ENCODE measurements around the gene ZNF471. TPM values are rescaled to one million over a fixed set of nuclear protein-coding genes. Genes with fewer than 3 reads are reported as not detected.

ZNF471 gene
- total RNA-seq, 1 donor from 2014 or later = 6.9 TPM

- TF ChIP-seq, protein P1, sequence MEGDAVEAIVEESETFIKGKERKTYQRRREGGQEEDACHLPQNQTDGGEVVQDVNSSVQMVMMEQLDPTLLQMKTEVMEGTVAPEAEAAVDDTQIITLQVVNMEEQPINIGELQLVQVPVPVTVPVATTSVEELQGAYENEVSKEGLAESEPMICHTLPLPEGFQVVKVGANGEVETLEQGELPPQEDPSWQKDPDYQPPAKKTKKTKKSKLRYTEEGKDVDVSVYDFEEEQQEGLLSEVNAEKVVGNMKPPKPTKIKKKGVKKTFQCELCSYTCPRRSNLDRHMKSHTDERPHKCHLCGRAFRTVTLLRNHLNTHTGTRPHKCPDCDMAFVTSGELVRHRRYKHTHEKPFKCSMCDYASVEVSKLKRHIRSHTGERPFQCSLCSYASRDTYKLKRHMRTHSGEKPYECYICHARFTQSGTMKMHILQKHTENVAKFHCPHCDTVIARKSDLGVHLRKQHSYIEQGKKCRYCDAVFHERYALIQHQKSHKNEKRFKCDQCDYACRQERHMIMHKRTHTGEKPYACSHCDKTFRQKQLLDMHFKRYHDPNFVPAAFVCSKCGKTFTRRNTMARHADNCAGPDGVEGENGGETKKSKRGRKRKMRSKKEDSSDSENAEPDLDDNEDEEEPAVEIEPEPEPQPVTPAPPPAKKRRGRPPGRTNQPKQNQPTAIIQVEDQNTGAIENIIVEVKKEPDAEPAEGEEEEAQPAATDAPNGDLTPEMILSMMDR (IDR thresholded peaks at IDR 0.05; ENCODE audit: borderline replicate concordance) = no peak
- peaks cover 46% of the 10 kb centered on the region for H3K9me3 ChIP-seq (replicated peaks)
- peak overlapping the region; percentile 95 for H3K27ac ChIP-seq (replicated peaks)
Observed at GRCh38 chr19:56477429-56478338, 30.0 kb upstream of the ZNF471 start.

DNA sequence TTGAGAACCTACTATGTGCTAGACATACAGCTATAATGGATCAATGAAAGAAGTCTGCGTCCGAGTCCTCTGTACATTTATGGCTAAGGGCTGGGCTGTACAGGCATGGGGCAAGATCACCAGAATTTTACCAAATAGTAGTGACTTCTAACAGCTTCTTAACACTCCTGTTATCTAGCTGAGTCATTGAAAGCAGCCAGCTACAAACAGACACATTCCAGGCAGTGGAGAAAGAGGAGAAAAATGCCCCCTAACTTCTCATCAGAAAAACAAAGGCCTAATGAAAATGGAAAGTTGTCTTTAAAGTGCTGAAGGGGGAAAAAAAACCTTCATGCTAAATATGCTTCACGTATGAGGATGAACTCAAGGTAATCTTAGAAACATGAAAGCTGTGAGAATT lies 16.3 kb upstream of the ZNF471 start:
- Histone ChIP-seq H3K27ac (replicated peaks) (no peak overlapping the region), H3K27me3 (ENCODE audit: low read depth) (no peaks in the 10 kb centered on the region), H3K4me1 (peaks cover 20% of the 10 kb centered on the region), H3K4me3 (no peak overlapping the region), H3K9me3 (replicated peaks) (peaks cover 89% of the 10 kb centered on the region), H3K36me3 (peaks cover 82% of the 10 kb centered on the region)
- DNase-seq = no peak
- intact Hi-C loops (cut with micrococcal nuclease) = no loop called here
- TF ChIP-seq, protein P1 (IDR thresholded peaks at IDR 0.05; ENCODE audit: borderline replicate concordance) = no peak

More at GRCh38 chr19:56477429-56478338, 30.0 kb upstream of the ZNF471 start:
- H3K4me3 ChIP-seq = peak overlapping the region; percentile 95
- no peaks in the 10 kb centered on the region for H3K27me3 ChIP-seq (ENCODE audit: low read depth)
- peaks cover 8% of the 10 kb centered on the region for H3K36me3 ChIP-seq
- peak; percentile 93 for DNase-seq
- intact Hi-C loops (cut with micrococcal nuclease) = no loop called here
- peaks cover 36% of the 10 kb centered on the region for H3K4me1 ChIP-seq

DNA sequence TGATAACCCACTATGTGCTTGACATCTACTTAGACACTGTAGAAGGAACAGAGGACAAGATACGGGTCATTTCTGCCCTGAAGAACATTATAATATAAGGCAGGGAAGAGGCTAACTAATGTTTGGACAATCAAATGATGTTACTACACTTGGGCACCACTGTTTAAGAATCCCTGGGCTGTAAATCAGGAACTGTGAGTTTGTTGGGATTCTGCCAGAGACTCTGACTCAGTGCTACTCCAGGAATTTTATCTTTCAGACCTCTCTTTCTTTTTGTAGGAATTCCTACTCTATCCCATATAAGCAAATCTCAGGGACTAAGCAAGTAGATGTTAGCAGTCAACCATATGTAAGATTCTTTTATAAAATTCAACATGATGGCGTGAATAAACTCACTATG lies 3.1 kb upstream of the ZNF471 start:
- Histone ChIP-seq H3K4me3 (no peak overlapping the region), H3K9me3 (replicated peaks) (peaks cover 40% of the 10 kb centered on the region), H3K4me1 (peaks cover 18% of the 10 kb centered on the region), H3K36me3 (peaks cover 13% of the 10 kb centered on the region), H3K27me3 (ENCODE audit: low read depth) (no peaks in the 10 kb centered on the region), H3K27ac (replicated peaks) (no peak overlapping the region)
- TF ChIP-seq, protein P1 (IDR thresholded peaks at IDR 0.05; ENCODE audit: borderline replicate concordance) = no peak
- intact Hi-C loops (cut with micrococcal nuclease) = no loop called here
- DNase-seq = no peak

DNA sequence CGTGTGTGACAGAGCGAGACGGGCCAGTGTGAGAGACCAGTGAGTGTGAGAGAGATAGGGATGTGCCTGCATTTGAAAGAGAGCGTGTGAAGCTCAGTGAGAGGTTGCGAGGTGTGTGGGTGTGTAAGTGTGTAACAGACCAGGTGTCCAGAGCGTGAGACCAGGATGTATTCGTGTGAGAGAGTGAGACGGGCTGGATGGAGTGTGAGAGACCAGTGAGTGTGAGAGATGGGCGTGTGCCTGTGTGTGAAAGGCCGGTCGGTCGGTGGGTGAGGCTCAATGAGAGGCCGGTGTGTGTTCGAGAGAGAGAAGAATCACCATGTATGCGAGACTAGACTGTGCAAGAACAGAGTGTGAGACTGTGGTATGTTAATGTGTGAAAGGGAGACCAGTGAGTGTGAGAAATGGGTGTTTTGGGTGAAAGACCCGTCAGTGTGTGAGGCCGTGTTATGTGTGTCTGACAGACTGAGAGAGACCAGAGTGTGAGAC lies 679 bp downstream of the ZNF471 start:
- intact Hi-C loops (cut with micrococcal nuclease) = no loop called here
- H3K27ac ChIP-seq (replicated peaks) = peak overlapping the region; percentile 99
- TF ChIP-seq, protein P1 (IDR thresholded peaks at IDR 0.05; ENCODE audit: borderline replicate concordance) = no peak
- H3K9me3 ChIP-seq (replicated peaks) = peaks cover 52% of the 10 kb centered on the region
- H3K4me3 ChIP-seq = peak overlapping the region; percentile 86
- peaks cover 25% of the 10 kb centered on the region for H3K36me3 ChIP-seq
- peaks cover 18% of the 10 kb centered on the region for H3K4me1 ChIP-seq
- DNase-seq = no peak
- no peaks in the 10 kb centered on the region for H3K27me3 ChIP-seq (ENCODE audit: low read depth)

DNA sequence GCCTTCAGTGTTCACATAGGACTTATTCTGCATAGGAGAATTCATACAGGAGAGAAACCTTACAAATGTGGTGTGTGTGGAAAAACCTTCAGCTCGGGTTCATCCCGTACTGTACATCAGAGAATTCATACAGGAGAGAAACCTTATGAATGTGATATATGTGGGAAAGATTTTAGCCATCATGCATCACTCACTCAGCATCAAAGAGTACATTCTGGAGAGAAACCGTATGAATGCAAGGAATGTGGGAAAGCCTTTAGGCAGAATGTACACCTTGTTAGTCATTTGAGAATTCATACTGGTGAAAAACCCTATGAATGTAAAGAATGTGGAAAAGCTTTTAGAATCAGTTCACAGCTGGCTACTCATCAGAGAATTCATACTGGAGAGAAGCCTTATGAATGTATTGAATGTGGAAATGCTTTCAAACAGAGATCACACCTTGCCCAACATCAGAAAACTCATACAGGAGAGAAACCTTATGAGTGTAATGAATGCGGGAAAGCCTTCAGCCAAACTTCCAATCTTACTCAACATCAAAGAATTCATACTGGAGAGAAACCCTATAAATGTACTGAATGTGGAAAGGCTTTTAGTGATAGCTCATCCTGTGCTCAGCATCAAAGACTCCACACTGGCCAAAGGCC lies 17.7 kb downstream of the ZNF471 start:
- DNase-seq = no peak
- H3K36me3 ChIP-seq = peaks cover 84% of the 10 kb centered on the region
- intact Hi-C loops (cut with micrococcal nuclease) = no loop called here
- H3K27ac ChIP-seq (replicated peaks) = no peak overlapping the region
- H3K4me3 ChIP-seq = no peak overlapping the region
- no peaks in the 10 kb centered on the region for H3K4me1 ChIP-seq
- H3K27me3 ChIP-seq (ENCODE audit: low read depth) = no peaks in the 10 kb centered on the region
- H3K9me3 ChIP-seq (replicated peaks) = peaks cover 100% of the 10 kb centered on the region
- TF ChIP-seq, protein P1 (IDR thresholded peaks at IDR 0.05; ENCODE audit: borderline replicate concordance) = no peak

Measured in left ventricle myocardium inferior (tissue), 1 donor.